ENCODE data around the gene ZNF354B.

ZNF354B gene

DNA sequence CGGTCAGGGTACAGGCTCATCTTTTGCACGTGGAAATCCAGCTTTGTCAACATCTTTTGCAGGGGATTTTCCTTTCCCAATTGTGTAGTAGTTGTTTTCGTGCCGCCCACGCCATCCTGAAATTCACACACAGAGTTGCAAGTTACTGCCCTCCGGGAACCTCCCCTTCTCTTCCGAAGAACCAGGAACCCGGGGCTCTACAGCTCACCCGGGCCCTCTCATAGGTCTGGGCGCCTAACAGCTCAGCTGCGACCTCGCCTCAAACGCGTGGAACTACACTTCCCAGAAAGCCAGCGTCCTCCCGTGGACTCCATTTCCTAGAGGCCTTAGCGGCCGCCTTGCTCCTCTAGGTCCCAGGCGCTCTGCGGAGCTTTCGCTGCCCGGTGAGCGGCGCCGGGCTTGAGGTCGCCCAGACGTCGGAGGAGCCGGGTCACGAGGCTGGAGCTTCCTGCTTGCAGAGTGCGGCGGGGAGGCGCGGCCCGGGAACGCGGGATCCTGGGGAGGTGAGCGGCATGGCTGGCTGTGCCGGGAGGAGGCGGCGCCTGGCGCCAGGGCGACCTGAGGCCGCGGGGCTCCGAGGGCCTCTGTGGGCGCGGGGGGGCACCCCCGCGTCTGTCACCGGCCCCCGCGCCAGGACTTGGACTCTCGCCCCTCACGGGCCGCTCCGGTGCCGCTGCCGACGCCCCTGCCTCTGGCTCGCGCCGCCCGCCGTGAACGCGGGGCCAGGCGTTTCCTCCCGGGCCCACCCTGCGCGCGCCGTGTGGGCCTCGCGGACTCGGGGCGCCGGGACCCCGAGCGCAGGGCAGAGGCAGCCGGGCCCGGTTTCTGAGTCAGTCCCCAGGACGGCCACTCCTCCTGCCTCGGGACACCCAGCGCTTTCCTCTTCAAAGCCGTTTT is at the start of gene ZNF354B:
Gene ZNF354B (plus strand): TSS at position 329 of the 897 bp plus-strand sequence. CDS start 1,095 bp downstream, outside the sequence.
- TF ChIP-seq, protein P1, sequence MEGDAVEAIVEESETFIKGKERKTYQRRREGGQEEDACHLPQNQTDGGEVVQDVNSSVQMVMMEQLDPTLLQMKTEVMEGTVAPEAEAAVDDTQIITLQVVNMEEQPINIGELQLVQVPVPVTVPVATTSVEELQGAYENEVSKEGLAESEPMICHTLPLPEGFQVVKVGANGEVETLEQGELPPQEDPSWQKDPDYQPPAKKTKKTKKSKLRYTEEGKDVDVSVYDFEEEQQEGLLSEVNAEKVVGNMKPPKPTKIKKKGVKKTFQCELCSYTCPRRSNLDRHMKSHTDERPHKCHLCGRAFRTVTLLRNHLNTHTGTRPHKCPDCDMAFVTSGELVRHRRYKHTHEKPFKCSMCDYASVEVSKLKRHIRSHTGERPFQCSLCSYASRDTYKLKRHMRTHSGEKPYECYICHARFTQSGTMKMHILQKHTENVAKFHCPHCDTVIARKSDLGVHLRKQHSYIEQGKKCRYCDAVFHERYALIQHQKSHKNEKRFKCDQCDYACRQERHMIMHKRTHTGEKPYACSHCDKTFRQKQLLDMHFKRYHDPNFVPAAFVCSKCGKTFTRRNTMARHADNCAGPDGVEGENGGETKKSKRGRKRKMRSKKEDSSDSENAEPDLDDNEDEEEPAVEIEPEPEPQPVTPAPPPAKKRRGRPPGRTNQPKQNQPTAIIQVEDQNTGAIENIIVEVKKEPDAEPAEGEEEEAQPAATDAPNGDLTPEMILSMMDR (conservative IDR thresholded peaks at IDR 0.05; ENCODE audit: low read length) = peak; percentile 40
- peak; percentile 91 for DNase-seq (ENCODE audit: low read depth)
- peak within 1 kb of the TSS; percentile 65 for H3K4me3 ChIP-seq (ENCODE audit: low read length)

DNA sequence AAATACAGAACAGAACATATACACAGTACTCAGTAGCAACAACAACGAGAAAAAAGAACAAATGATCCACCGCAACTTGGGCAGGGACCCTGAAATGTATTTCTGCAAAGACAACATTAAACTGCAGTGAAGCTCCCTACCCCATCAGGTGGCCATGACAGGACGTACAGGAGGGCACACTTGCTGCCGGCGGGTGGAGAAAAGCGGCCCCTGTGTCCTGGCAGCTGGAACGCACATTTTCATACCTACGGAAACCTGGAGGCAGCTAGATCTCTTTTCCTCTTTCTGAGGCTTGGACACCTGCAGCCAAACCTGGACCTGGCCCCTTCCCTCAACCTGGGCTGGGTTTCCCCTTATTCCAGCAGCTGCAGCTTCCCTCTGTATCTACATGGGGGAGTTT is 42.2 kb upstream of the ZNF354B start:
- H3K4me3 ChIP-seq (ENCODE audit: low read length) = no peak overlapping the region
- TF ChIP-seq, protein P1 (conservative IDR thresholded peaks at IDR 0.05; ENCODE audit: low read length) = no peak
- no peak for DNase-seq (ENCODE audit: low read depth)

DNA sequence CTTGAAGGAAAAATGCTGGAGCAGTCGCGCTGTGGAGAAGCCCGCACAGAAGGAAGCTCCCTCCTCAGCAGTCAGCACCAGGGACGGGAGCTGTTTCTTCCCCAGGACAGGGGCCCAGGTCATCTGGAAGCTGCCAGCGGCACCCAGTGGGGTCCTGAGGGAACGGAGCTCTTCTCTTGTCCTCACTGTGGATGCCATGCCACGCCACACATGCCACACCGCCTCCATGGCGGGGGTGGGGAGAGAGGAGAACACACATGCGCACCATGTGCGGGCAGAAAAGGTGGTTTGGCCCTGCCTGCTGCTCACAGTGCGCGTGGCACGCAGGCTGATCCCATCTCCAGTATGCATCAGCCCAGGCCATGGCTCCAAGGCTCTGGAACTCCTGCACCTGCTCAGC is 41.7 kb upstream of the ZNF354B start:
- TF ChIP-seq, protein P1 (conservative IDR thresholded peaks at IDR 0.05; ENCODE audit: low read length) = no peak
- DNase-seq (ENCODE audit: low read depth) = no peak
- H3K4me3 ChIP-seq (ENCODE audit: low read length) = no peak overlapping the region

DNA sequence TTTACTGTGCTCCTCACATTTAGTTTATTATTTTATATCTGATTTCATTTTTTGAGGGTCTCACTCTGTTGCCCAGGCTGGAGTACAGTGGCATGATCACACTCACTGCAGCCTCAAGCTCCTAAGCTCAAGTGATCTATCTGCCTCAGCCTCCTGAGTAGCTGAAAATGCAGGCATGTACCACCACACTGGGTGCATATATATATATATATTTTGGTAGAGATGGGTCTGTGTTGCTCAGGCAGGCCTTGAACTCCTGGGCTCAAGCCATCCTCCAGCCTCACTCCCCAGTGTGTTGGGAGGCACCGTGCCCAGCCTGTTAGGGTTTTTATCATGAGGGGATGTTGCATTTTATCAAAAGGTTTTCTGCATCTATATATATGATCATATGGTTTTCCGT is 39.8 kb upstream of the ZNF354B start:
- TF ChIP-seq, protein P1 (conservative IDR thresholded peaks at IDR 0.05; ENCODE audit: low read length) = no peak
- no peak overlapping the region for H3K4me3 ChIP-seq (ENCODE audit: low read length)
- no peak for DNase-seq (ENCODE audit: low read depth)

DNA sequence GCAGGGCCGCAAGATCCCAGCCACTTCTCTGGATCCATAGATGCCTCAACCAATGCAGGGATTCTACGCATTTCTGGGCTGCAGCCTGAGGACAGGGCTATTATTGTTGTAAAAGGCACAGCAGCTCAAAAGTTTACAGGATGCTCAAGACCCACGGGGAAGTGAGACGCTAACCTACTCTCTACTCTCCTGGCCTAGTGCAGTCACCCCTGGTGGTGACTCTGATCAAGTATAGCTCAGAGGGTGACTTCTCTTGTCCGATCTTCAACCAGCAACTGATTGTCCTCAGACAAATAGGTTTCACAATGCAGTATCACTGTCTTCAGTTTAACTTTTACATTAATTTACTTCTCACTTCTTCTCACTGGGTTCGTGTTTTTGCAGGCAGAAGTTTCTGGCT is 34.3 kb upstream of the ZNF354B start:
- no peak for DNase-seq (ENCODE audit: low read depth)
- H3K4me3 ChIP-seq (ENCODE audit: low read length) = no peak overlapping the region
- TF ChIP-seq, protein P1 (conservative IDR thresholded peaks at IDR 0.05; ENCODE audit: low read length) = no peak

DNA sequence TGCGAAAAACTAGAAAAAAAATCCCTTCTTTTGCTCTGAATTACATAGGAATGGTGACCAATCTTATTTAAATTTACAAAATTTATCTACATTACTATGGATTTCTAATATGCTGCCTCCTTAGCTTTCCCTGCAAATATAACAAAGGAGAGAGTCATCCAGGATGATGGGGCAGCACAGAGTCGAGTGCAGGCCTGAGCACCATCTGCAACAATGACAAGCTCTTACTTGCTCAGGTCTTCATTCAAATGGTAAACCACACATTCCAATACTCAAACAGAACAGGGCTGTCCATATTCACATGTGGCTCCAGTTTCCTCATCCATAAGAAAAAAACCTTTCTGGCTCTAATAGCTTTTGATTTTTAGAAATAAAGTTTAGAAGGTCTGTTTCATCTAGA is 33.5 kb upstream of the ZNF354B start:
- TF ChIP-seq, protein P1 (conservative IDR thresholded peaks at IDR 0.05; ENCODE audit: low read length) = no peak
- DNase-seq (ENCODE audit: low read depth) = no peak
- H3K4me3 ChIP-seq (ENCODE audit: low read length) = no peak overlapping the region

DNA sequence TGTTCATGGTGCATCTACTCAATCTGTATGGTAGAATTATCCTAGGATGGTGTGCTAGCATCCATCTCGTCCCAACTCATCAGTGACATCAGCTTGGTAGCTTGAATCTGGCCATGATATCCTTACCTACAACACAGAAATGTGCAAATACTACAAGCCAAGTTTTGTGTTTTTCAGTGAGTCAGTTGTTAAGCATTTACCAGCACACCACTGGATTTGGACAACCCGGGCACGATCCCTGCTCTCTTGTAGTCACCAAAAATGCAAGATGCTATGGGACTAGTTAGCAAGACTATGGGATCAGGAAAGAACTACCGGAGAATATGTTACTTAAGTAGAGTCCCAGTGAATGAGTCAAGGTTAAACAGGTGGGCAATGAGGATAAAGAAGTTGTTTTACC is 32.1 kb upstream of the ZNF354B start:
- H3K4me3 ChIP-seq (ENCODE audit: low read length) = no peak overlapping the region
- TF ChIP-seq, protein P1 (conservative IDR thresholded peaks at IDR 0.05; ENCODE audit: low read length) = no peak
- DNase-seq (ENCODE audit: low read depth) = no peak
